ENCODE measurements around the gene SLC29A3. TPM values are rescaled to one million over a fixed set of nuclear protein-coding genes. Genes with fewer than 3 reads are reported as not detected.

Gene SLC29A3
- total and polyA plus RNA-seq, 2 of the 8 experiments (the other 6 are each of a cell fraction or from before 2014, with no cell fraction given): 14.0 to 24.6 TPM

GRCh38 chr10:71344154-71344925, 25.3 kb downstream of the SLC29A3 start (continued):
- no peak for TF ChIP-seq POLR2AphosphoS5 (IDR thresholded peaks at IDR 0.05; ENCODE audit: low read depth, low read length)
- TF ChIP-seq SIN3A (conservative IDR thresholded peaks at IDR 0.05 in 1 of 2, IDR thresholded peaks at IDR 0.05 in 1 of 2; ENCODE audit: low read depth in 1 of 2, low read length in 2 of 2): peak in 1 of 2 experiments; percentile 32; a peak in 2 of 4 replicates
- TF ChIP-seq GTF2F1 (IDR thresholded peaks at IDR 0.05; ENCODE audit: borderline replicate concordance, low read depth, low read length): no peak
- TF ChIP-seq CHD2 (IDR thresholded peaks at IDR 0.05; ENCODE audit: low read length): no peak
- TF ChIP-seq, protein P1, sequence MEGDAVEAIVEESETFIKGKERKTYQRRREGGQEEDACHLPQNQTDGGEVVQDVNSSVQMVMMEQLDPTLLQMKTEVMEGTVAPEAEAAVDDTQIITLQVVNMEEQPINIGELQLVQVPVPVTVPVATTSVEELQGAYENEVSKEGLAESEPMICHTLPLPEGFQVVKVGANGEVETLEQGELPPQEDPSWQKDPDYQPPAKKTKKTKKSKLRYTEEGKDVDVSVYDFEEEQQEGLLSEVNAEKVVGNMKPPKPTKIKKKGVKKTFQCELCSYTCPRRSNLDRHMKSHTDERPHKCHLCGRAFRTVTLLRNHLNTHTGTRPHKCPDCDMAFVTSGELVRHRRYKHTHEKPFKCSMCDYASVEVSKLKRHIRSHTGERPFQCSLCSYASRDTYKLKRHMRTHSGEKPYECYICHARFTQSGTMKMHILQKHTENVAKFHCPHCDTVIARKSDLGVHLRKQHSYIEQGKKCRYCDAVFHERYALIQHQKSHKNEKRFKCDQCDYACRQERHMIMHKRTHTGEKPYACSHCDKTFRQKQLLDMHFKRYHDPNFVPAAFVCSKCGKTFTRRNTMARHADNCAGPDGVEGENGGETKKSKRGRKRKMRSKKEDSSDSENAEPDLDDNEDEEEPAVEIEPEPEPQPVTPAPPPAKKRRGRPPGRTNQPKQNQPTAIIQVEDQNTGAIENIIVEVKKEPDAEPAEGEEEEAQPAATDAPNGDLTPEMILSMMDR (IDR thresholded peaks at IDR 0.05; ENCODE audit: control extremely low read depth in 1 of 3, insufficient read depth in 1 of 3, low read depth in 1 of 3, low read length in 3 of 3): peak in 1 of 3 experiments; percentile 20; a peak in 1 of 4 replicates
- TF ChIP-seq ASH2L (IDR thresholded peaks at IDR 0.05; ENCODE audit: low read length): no peak
- TF ChIP-seq USF2 (IDR thresholded peaks at IDR 0.05; ENCODE audit: low read length): peak; percentile 66; the same call in 1 of the 2 replicates
- TF ChIP-seq JUND (IDR thresholded peaks at IDR 0.05; ENCODE audit: low read length): no peak
- TF ChIP-seq RXRA (IDR thresholded peaks at IDR 0.05; ENCODE audit: insufficient read depth, low read depth, low read length): no peak
- TF ChIP-seq JUN (IDR thresholded peaks at IDR 0.05; ENCODE audit: low read depth, low read length): no peak
- no peak; the same call in 1 of the 2 replicates for TF ChIP-seq CREB1 (IDR thresholded peaks at IDR 0.05)
- TF ChIP-seq SRF (IDR thresholded peaks at IDR 0.05; ENCODE audit: low read depth, low read length): no peak
- no peak for TF ChIP-seq SIX5 (IDR thresholded peaks at IDR 0.05; ENCODE audit: low read depth, low read length)
- peak; percentile 74; the same call in 1 of the 2 replicates for TF ChIP-seq BACH1 (IDR thresholded peaks at IDR 0.05; ENCODE audit: low read length)
- TF ChIP-seq EP300 (IDR thresholded peaks at IDR 0.05; ENCODE audit: borderline replicate concordance in 1 of 2, low read depth in 2 of 2, low read length in 2 of 2): peak in 1 of 2 experiments; percentile 68; a peak in 1 of 3 replicates
- TF ChIP-seq EZH2 (IDR thresholded peaks at IDR 0.05; ENCODE audit: low read depth, low read length, severe bottlenecking): no peak

Measured in H1 (cell line).